ENCODE results near the gene CCDC87. TPM values are rescaled to one million over a fixed set of nuclear protein-coding genes. Genes with fewer than 3 reads are reported as not detected.

Gene CCDC87
- total and polyA plus RNA-seq, 8 donors: 0.15 to 0.40 (median 0.32) TPM

- WGBS, 2 donors: 80 to 90% methylated on average over 7 of the region's 7 CpGs
- no peak for TF ChIP-seq CTCF (IDR thresholded peaks at IDR 0.05)
- Histone ChIP-seq H3K27ac (no peak overlapping the region), H3K9me3 (no peaks in the 10 kb centered on the region), H3K4me3 (no peak overlapping the region), H3K4me1 (peaks cover 0 to 4% (median 0%) of the 10 kb centered on the region in 3 donors), H3K27me3 (no peaks in the 10 kb centered on the region), H3K36me3 (no peaks in the 10 kb centered on the region)
- intact Hi-C loops (cut with DNase I): no loop called here
- no peak for DNase-seq
- no peak for ATAC-seq
- no peak for FAIRE-seq
Observed at GRCh38 chr11:66569076-66569475, 23.8 kb downstream of the CCDC87 start.

- no peaks in the 10 kb centered on the region for H3K9me3 ChIP-seq
- ATAC-seq (peak; percentile 98 to 99 (median 99)), FAIRE-seq (no peak), DNase-seq (peak; percentile 84 to 95 (median 88))
- H3K27ac ChIP-seq: no peak within 1 kb of the TSS
- 5 to 7% methylated on average over 42 to 77 of the region's 77 CpGs for WGBS, 2 donors
- peak within 1 kb of the TSS; percentile 56 to 79 (median 70) for H3K4me3 ChIP-seq
- no peak for TF ChIP-seq CTCF (IDR thresholded peaks at IDR 0.05)
- H3K4me1 ChIP-seq: peaks cover 0 to 4% (median 0%) of the 10 kb centered on the region in 3 donors
- no peaks in the 10 kb centered on the region for H3K27me3 ChIP-seq
- intact Hi-C loops (cut with DNase I): no loop called here
- no peaks in the 10 kb centered on the region for H3K36me3 ChIP-seq
Observed at GRCh38 chr11:66568124-66568916, 24.5 kb downstream of the CCDC87 start, which contains the start of gene CTSF. Gene CTSF, minus strand, starts transcription at chr11:66568606. Its CDS starts 120 bp downstream, at chr11:66568486.

GRCh38 chr11:66567787-66568123 is 25.1 kb downstream of the CCDC87 start:
- 59 to 65% methylated on average over 14 to 15 of the region's 15 CpGs for WGBS, 2 donors
- no peak for TF ChIP-seq CTCF (IDR thresholded peaks at IDR 0.05)
- Histone ChIP-seq H3K27ac (no peak overlapping the region), H3K9me3 (no peaks in the 10 kb centered on the region), H3K4me1 (peaks cover 0 to 4% (median 0%) of the 10 kb centered on the region in 3 donors), H3K27me3 (no peaks in the 10 kb centered on the region), H3K4me3 (peak overlapping the region; percentile 56 to 79 (median 70)), H3K36me3 (no peaks in the 10 kb centered on the region)
- intact Hi-C loops (cut with DNase I): no loop called here
- no peak for FAIRE-seq
- no peak for ATAC-seq
- DNase-seq: no peak

GRCh38 chr11:66566221-66566620 is 26.6 kb downstream of the CCDC87 start:
- H3K4me1 ChIP-seq: peaks cover 0 to 4% (median 0%) of the 10 kb centered on the region in 3 donors
- no peak for TF ChIP-seq CTCF (IDR thresholded peaks at IDR 0.05)
- WGBS, 2 donors: 89 to 95% methylated on average over 8 of the region's 8 CpGs
- H3K27ac ChIP-seq: no peak overlapping the region
- no peak overlapping the region for H3K4me3 ChIP-seq
- no peaks in the 10 kb centered on the region for H3K27me3 ChIP-seq
- H3K9me3 ChIP-seq: no peaks in the 10 kb centered on the region
- intact Hi-C loops (cut with DNase I): no loop called here
- no peak for ATAC-seq
- FAIRE-seq: no peak
- no peaks in the 10 kb centered on the region for H3K36me3 ChIP-seq
- DNase-seq: no peak

GRCh38 chr11:66564984-66565383 is 27.9 kb downstream of the CCDC87 start:
- Histone ChIP-seq H3K27ac (no peak overlapping the region), H3K4me3 (no peak overlapping the region), H3K27me3 (no peaks in the 10 kb centered on the region), H3K4me1 (peaks cover 0 to 4% (median 0%) of the 10 kb centered on the region in 3 donors), H3K36me3 (no peaks in the 10 kb centered on the region), H3K9me3 (no peaks in the 10 kb centered on the region)
- DNase-seq (no peak), ATAC-seq (no peak), FAIRE-seq (no peak)
- WGBS, 2 donors: 85 to 94% methylated on average over 5 of the region's 5 CpGs
- no peak for TF ChIP-seq CTCF (IDR thresholded peaks at IDR 0.05)
- intact Hi-C loops (cut with DNase I): no loop called here

Measured in pancreas (tissue), 10 donors.